PFSK-1 (cell line): ENCODE measurements around the gene ARRDC2.

Experiments
- FOXP2 ChIP-seq: optimal IDR thresholded peaks from 2 replicates; pipeline ENCODE3; 2011; ENCODE audit warnings: borderline replicate concordance, control low read depth, inconsistent platforms; ENCODE audit not compliant: insufficient read depth; ENCODE audit errors: extremely low read length, extremely low read depth
- POLR2AphosphoS5 ChIP-seq: IDR thresholded peaks from 2 replicates; pipeline ENCODE4 v1.6.1; 2012; ENCODE audit warnings: low read depth, mild to moderate bottlenecking, control low read depth, low read length, moderate library complexity
- REST ChIP-seq, 2 experiments: IDR thresholded peaks; 2 replicates each; pipeline versions ENCODE4 v1.6.1 to v1.8.0; 2011 to 2012; ENCODE audit warnings: low read depth in 2 of 2, low read length in 2 of 2, control low read depth in 1 of 2, inconsistent platforms in 1 of 2, mild to moderate bottlenecking in 1 of 2, moderate library complexity in 1 of 2; ENCODE audit not compliant: insufficient read depth in 1 of 2
- SIN3A ChIP-seq: IDR thresholded peaks from 2 replicates; pipeline ENCODE4 v1.6.1; 2012; ENCODE audit warnings: mild to moderate bottlenecking, low read length, moderate library complexity, borderline replicate concordance; ENCODE audit not compliant: insufficient read depth
- TAF1 ChIP-seq: IDR thresholded peaks from 2 replicates; pipeline ENCODE4 v1.6.1; 2012; ENCODE audit warnings: low read length, control low read depth, borderline replicate concordance; ENCODE audit not compliant: insufficient read depth

ARRDC2 gene

GRCh38 chr19:17989425-17990094 is 18.4 kb upstream of the ARRDC2 start:
- TF ChIP-seq TAF1 (no peak), POLR2AphosphoS5 (no peak), REST (IDR thresholded peaks at IDR 0.05; ENCODE audit: insufficient read depth in 1 of 2, low read depth in 2 of 2, low read length in 2 of 2) (no peak), SIN3A (no peak), FOXP2 (no peak)

- no peak for TF ChIP-seq FOXP2
- no peak for TF ChIP-seq REST (IDR thresholded peaks at IDR 0.05; ENCODE audit: insufficient read depth in 1 of 2, low read depth in 2 of 2, low read length in 2 of 2)
- no peak for TF ChIP-seq POLR2AphosphoS5
- no peak for TF ChIP-seq TAF1
- TF ChIP-seq SIN3A: no peak
These were observed 14.7 kb upstream of the ARRDC2 start for GRCh38 chr19:17993076-17993813.

- TF ChIP-seq FOXP2 (peak; percentile 81), TAF1 (no peak)
These were observed 11.1 kb upstream of the ARRDC2 start for GRCh38 chr19:17996826-17997316.

- TF ChIP-seq REST (IDR thresholded peaks at IDR 0.05; ENCODE audit: insufficient read depth in 1 of 2, low read depth in 2 of 2, low read length in 2 of 2) (no peak), TAF1 (no peak), SIN3A (no peak), POLR2AphosphoS5 (no peak), FOXP2 (peak; percentile 20)
These were observed 9.8 kb upstream of the ARRDC2 start for GRCh38 chr19:17997969-17998826.

GRCh38 chr19:17998827-17999150 is 9.2 kb upstream of the ARRDC2 start:
- TF ChIP-seq REST (IDR thresholded peaks at IDR 0.05; ENCODE audit: insufficient read depth in 1 of 2, low read depth in 2 of 2, low read length in 2 of 2): no peak
- TF ChIP-seq SIN3A: no peak
- no peak for TF ChIP-seq FOXP2
- no peak for TF ChIP-seq POLR2AphosphoS5
- TF ChIP-seq TAF1: no peak
